Measurements from ENCODE around the gene HAPSTR1.
"Not testable (repeated sequence)": the region's sequence is repeated elsewhere in the genome, so short reads cannot be mapped to it uniquely, and the experiment has no call there.

DNA sequence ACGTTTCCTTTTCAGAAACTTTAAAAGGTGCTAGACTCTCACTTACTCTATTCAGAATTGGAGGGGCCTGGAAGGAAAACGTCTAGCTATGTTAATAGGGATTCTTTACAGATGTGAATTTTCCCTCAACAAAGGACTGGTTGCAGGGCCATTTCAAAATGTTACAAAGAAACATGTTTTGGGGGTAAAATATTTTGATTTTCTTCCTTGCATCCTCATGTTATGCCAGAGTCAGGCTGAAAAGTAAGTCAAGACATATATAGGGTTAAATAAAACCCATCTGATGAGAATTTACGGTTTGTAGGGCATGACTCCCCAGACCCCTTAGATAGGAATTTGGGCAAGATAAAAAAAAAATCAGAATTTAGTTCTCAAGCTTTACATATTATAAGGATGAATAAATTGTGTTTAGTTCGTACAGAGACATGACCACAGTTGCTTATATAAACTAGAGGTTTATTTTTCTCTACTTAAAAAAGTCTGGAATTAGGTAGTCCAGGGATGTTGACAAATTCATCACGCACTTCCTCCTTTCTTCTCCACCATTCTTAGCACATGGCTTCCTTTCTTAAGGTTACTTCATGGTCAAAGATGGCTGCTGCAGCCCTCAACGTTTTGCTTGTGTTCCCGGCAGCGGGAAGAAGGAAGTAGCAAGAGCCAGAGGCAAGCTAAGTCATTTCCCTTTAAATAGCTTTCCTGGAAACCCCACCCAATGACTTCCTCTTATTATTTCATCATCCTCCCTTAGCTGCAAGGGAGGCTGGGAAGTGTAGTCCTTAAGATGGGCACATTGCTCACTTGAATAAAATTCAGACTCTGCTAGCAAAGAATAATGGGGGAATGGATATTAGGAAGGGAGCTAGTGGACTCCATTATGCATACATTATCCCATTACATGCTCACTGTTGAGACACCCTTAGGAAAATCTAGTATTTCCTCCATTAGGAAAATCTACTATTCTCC, 12.7 kb upstream of the HAPSTR1 start:
- not testable (repeated sequence) for TF ChIP-seq POLR2A, SMC3, MAFK (IDR thresholded peaks at IDR 0.05; ENCODE audit: low read depth, low read length)
- TF ChIP-seq, protein P1, sequence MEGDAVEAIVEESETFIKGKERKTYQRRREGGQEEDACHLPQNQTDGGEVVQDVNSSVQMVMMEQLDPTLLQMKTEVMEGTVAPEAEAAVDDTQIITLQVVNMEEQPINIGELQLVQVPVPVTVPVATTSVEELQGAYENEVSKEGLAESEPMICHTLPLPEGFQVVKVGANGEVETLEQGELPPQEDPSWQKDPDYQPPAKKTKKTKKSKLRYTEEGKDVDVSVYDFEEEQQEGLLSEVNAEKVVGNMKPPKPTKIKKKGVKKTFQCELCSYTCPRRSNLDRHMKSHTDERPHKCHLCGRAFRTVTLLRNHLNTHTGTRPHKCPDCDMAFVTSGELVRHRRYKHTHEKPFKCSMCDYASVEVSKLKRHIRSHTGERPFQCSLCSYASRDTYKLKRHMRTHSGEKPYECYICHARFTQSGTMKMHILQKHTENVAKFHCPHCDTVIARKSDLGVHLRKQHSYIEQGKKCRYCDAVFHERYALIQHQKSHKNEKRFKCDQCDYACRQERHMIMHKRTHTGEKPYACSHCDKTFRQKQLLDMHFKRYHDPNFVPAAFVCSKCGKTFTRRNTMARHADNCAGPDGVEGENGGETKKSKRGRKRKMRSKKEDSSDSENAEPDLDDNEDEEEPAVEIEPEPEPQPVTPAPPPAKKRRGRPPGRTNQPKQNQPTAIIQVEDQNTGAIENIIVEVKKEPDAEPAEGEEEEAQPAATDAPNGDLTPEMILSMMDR (conservative IDR thresholded peaks at IDR 0.05; ENCODE audit: low read depth, low read length) = not testable (repeated sequence)
- TF ChIP-seq, protein P2, sequence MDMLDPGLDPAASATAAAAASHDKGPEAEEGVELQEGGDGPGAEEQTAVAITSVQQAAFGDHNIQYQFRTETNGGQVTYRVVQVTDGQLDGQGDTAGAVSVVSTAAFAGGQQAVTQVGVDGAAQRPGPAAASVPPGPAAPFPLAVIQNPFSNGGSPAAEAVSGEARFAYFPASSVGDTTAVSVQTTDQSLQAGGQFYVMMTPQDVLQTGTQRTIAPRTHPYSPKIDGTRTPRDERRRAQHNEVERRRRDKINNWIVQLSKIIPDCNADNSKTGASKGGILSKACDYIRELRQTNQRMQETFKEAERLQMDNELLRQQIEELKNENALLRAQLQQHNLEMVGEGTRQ (IDR thresholded peaks at IDR 0.05; ENCODE audit: low read depth, low read length) = not testable (repeated sequence)

All from IMR-90 (cell line).